CD4-positive, alpha-beta memory T cell (primary cell): ENCODE data around the gene OXSR1. TPM values are rescaled to one million over a fixed set of nuclear protein-coding genes. Genes with fewer than 3 reads are reported as not detected.

ENCODE experiments used
- CTCF ChIA-PET: fragments of 350-600 bp; sonication (Branson Sonifier 250); formaldehyde crosslinking; loops from one replicate; lab custom pipeline; 2021; ENCODE audit warnings: inconsistent platforms; ENCODE audit not compliant: partially characterized antibody; lab: Charles Lee
- POLR2A ChIA-PET: fragments of 350-600 bp; sonication (Branson Sonifier 250); formaldehyde crosslinking; loops from one replicate; lab custom pipeline; 2021; ENCODE audit not compliant: partially characterized antibody; lab: Charles Lee
- DNase-seq, 5 donors: peaks; one replicate each; pipeline versions ENCODE4 v3.0.0 to v3.0.0-alpha.2; 2020 to 2022; ENCODE audit warnings: mixed read lengths in 1 of 5
- H3K27ac ChIP-seq: one replicate; pipeline ENCODE4 v1.7.0; 2013; ENCODE audit warnings: low read depth, low read length
- H3K27me3 ChIP-seq: 2 replicates; pipeline ENCODE4 v1.7.0; 2013; ENCODE audit warnings: mild to moderate bottlenecking, low read length, moderate library complexity; ENCODE audit not compliant: insufficient read depth
- H3K36me3 ChIP-seq: 2 replicates; pipeline ENCODE4 v1.7.0; 2013; ENCODE audit warnings: mild to moderate bottlenecking, low read length, moderate library complexity; ENCODE audit not compliant: insufficient read depth
- H3K4me1 ChIP-seq: 2 replicates; pipeline ENCODE4 v1.7.0; 2013; ENCODE audit warnings: mild to moderate bottlenecking, low read length, moderate library complexity; ENCODE audit not compliant: insufficient read depth
- H3K4me3 ChIP-seq, 2 donors: one replicate each; pipeline ENCODE4 v1.7.0; 2013; ENCODE audit warnings: low read length in 2 of 2, mild to moderate bottlenecking in 1 of 2
- H3K9me3 ChIP-seq, 2 donors: one replicate each; pipeline ENCODE4 v1.7.0; 2013; ENCODE audit warnings: low read length in 2 of 2, control low read depth in 1 of 2; ENCODE audit not compliant: control insufficient read depth in 1 of 2
- H3K27ac Mint-ChIP-seq, 7 donors: one replicate each; pipeline ENCODE4 v1.8.0; 2020 to 2021; ENCODE audit warnings: mixed read lengths in 7 of 7, mild to moderate bottlenecking in 6 of 7, inconsistent platforms in 3 of 7, moderate library complexity in 3 of 7
- H3K27me3 Mint-ChIP-seq, 2 donors: one replicate each; pipeline ENCODE4 v1.8.0; 2020 to 2021; ENCODE audit warnings: mixed read lengths in 2 of 2
- H3K36me3 Mint-ChIP-seq, 2 donors: one replicate each; pipeline ENCODE4 v1.8.0; 2020 to 2021; ENCODE audit warnings: mixed read lengths in 2 of 2, inconsistent platforms in 1 of 2, mild to moderate bottlenecking in 1 of 2
- H3K4me1 Mint-ChIP-seq, 4 donors: one replicate each; pipeline ENCODE4 v1.8.0; 2020 to 2021; ENCODE audit warnings: mixed read lengths in 4 of 4, mild to moderate bottlenecking in 1 of 4
- H3K4me3 Mint-ChIP-seq, 8 donors: one replicate each; pipeline ENCODE4 v1.8.0; 2020 to 2021; ENCODE audit warnings: mixed read lengths in 8 of 8, mild to moderate bottlenecking in 7 of 8, moderate library complexity in 6 of 8, inconsistent platforms in 3 of 8
- H3K9me3 Mint-ChIP-seq, 8 donors: one replicate each; pipeline ENCODE4 v1.8.0; 2020 to 2021; ENCODE audit warnings: mixed read lengths in 8 of 8, mild to moderate bottlenecking in 5 of 8, inconsistent platforms in 3 of 8, moderate library complexity in 1 of 8
- intact Hi-C: fragments of 100-400 bp; cut with micrococcal nuclease; formaldehyde crosslinking; loops from one replicate; pipeline ENCODE4 v1.15.1; 2023
- polyA plus RNA-seq, 2 donors: library from polyadenylated mRNA; unstranded; fragments of 300-500 nt; fragmentation: Illumina TruSeq; gene quantifications; one replicate each; pipeline ENCODE4 v1.2.3, GENCODE V29; 2021
- total RNA-seq, 2 experiments: library from RNA; stranded (reverse); gene quantifications; one replicate each; pipeline ENCODE4 v1.2.3, GENCODE V29; 2021

Gene OXSR1
- total and polyA plus RNA-seq, 4 experiments from 2014 or later: 13.3 to 43.9 (median 28.8) TPM

DNA sequence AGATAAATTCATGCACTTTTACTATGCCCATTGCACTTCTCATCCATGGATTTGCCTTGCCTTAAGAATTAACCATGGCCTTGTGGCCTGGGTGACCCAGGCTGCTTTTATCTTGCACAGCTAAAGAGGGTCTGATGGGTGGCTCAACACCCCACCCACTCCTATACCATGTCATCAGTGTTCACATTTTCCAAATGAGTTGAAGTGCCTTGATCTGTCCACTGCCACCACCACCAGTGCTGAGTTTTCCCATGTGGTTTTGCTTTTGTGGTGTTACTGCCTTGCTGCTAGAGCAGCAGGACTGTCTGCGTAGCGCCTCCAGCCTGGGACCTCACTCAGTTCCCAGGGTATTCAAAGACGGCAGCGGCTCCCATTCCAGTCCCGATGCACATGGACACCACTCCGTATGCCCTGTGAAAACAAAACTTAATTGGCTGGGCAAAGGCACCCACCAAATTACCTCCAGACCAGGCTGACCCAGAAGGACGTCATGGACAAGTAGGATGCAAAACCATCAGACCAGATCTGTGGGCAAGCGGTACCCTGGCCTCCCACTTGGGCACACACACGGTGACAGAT is 42.5 kb upstream of the OXSR1 start:
- Histone ChIP-seq H3K36me3 (peaks cover 66% of the 10 kb centered on the region), H3K4me3 (no peak overlapping the region), H3K9me3 (no peaks in the 10 kb centered on the region), H3K27me3 (no peaks in the 10 kb centered on the region), H3K27ac (no peak overlapping the region), H3K4me1 (no peaks in the 10 kb centered on the region)
- intact Hi-C loops: no loop called here
- DNase-seq: no peak
- Mint-ChIP-seq H3K4me3 (no peak overlapping the region), H3K9me3 (no peaks in the 10 kb centered on the region), H3K36me3 (peaks cover 29 to 74% of the 10 kb centered on the region in 2 donors), H3K4me1 (peaks cover 4 to 12% (median 6%) of the 10 kb centered on the region in 4 donors), H3K27me3 (no peaks in the 10 kb centered on the region), H3K27ac (peak overlapping the region in 2 of 7 donors; percentile 25 to 57)
- CTCF ChIA-PET: no interaction called here
- POLR2A ChIA-PET: no interaction called here

DNA sequence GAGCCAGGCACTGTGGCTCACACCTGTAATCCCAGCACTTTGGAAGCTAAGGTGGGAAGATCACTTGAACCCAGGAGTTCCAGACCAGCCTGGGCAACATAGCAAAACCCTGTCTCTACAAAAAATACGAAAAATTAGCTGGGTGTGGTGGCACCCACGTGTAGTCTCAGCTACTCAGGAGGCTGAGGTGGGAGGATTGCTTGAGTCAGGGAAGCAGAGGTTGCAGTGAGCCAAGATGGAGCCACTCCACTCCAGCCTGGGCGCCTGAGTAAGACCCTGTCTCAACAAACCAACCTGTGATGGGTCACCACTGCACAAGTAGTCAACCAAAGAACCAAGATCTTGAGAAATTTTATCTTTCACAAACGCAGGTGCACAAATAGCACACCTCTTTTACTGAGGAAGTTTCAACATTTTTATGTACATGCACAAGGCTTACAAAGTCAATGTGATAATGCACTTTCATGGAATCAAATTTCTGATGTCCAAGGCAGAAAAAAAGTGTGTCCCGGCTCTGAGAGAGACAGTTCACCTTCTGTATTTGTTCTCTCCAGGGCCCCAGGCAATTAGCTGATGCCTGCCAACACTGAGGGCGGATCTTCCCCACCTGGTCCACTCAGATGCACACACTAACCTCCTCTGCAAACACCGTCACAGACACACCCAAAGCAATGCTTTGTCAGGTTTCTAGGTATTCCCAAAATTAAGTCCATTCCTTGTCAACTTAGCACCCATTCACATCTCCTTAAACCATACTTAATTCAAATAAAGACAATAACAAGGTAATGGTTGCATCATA is 40.8 kb upstream of the OXSR1 start:
- Mint-ChIP-seq H3K4me1 (peaks cover 0 to 9% (median under 1%) of the 10 kb centered on the region in 4 donors), H3K4me3 (no peak overlapping the region), H3K9me3 (no peaks in the 10 kb centered on the region), H3K36me3 (peaks cover 32 to 80% of the 10 kb centered on the region in 2 donors), H3K27me3 (no peaks in the 10 kb centered on the region), H3K27ac (peak overlapping the region in 2 of 7 donors; percentile 20 to 44)
- Histone ChIP-seq H3K36me3 (peaks cover 79% of the 10 kb centered on the region), H3K4me3 (no peak overlapping the region), H3K9me3 (no peaks in the 10 kb centered on the region), H3K27me3 (no peaks in the 10 kb centered on the region), H3K27ac (no peak overlapping the region), H3K4me1 (no peaks in the 10 kb centered on the region)
- intact Hi-C loops: no loop called here
- no peak for DNase-seq
- ChIA-PET CTCF (no interaction called here), POLR2A (interaction anchor here (0.5 kb wide), 1 partner anchor 112 kb away, joined by 4 read pairs; no protein-coding TSS in a partner anchor)

DNA sequence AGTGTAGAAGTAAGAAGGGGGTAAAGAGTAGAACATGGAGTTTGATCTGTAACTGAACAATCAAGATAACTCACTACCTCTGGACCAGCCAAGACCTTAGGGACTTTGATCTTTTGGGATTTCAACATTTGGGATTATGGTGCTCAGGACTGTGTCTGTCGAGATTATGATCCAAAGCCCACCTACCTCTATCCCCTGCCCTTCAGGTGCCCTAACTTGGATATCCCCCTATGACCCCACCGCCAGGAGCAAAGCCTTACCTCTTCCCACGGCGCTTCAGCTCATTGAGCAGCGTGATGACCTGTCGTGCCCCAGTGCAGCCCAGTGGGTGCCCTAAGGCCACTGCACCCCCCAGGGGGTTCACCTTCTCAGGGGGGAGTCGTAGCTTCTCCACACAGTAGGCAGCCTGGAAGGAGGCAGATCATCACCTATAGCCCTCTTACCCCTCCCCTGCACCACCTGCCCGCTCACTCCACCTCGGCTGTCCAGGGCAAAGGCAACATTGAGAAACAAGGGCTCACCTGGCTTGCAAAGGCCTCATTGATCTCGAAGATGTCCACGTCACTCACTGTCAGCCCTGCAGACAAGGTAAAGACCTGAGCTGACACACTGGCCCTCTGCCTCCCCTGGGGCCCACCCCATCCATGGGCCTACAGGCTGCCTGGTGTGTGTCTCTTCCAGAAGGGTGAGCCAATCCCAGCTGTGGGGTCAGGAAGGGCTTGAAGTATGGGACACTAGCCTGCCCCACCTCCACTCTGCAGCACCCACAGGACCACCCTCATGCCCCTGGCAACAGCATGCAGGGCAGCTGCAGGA is 39.8 kb upstream of the OXSR1 start:
- POLR2A ChIA-PET: interaction anchor here (0.5 kb wide), 1 partner anchor 111 kb away, joined by 4 read pairs; no protein-coding TSS in a partner anchor
- Mint-ChIP-seq H3K4me1 (peaks cover 4 to 9% (median 4%) of the 10 kb centered on the region in 4 donors), H3K4me3 (no peak overlapping the region), H3K27me3 (no peaks in the 10 kb centered on the region), H3K27ac (peak overlapping the region in 1 of 7 donors; percentile 62), H3K9me3 (no peaks in the 10 kb centered on the region), H3K36me3 (peaks cover 39 to 81% of the 10 kb centered on the region in 2 donors)
- no peak for DNase-seq
- Histone ChIP-seq H3K9me3 (no peaks in the 10 kb centered on the region), H3K4me3 (no peak overlapping the region), H3K36me3 (peaks cover 85% of the 10 kb centered on the region), H3K27ac (no peak overlapping the region), H3K27me3 (no peaks in the 10 kb centered on the region), H3K4me1 (no peaks in the 10 kb centered on the region)
- intact Hi-C loops: no loop called here
- CTCF ChIA-PET: no interaction called here

DNA sequence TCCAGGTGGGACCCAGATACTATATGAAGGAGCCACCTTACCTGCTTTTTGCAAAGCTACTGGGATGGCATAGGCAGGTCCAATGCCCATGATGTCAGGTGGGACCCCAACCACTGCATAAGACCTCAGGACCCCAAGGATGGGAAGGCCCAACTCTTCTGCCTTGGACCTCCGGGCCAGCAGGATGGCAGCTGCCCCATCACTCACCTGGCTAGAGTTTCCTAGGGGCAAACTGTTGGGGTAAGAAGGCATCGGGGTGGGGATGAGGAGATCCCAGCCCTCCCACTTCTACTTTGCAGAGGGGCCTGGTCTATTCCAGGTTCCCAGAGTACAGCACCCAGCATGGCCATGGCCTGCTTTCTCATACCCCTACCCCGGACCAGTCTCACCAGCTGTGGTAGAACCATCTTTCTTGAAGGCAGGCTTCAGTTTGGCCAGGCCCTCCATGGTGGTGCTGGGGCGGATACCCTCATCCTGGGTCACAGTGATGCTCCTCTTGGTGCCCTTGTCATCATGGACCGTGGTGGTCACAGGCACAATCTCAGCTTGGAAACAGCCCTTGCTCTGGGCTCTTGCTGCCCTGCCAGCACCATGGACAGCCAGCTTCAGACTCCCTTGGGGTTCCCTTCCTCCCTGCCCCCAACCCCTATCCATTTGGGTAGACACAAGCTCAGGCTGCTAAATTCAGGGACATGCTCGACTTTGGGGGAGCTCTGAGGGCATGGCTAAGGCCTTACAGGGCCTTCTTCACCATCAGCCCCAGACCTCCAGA is 39.0 kb upstream of the OXSR1 start:
- CTCF ChIA-PET: interaction anchor here (0.7 to 1.4 kb wide), 2 partner anchors 8 to 152 kb away, joined by 3 read pairs; no protein-coding TSS in a partner anchor
- H3K9me3 Mint-ChIP-seq: no peaks in the 10 kb centered on the region
- Histone ChIP-seq H3K4me3 (no peak overlapping the region), H3K27ac (no peak overlapping the region), H3K27me3 (no peaks in the 10 kb centered on the region), H3K4me1 (no peaks in the 10 kb centered on the region), H3K36me3 (peaks cover 88% of the 10 kb centered on the region), H3K9me3 (no peaks in the 10 kb centered on the region)
- peak overlapping the region in 3 of 7 donors; percentile 30 to 47 (median 37) for H3K27ac Mint-ChIP-seq
- POLR2A ChIA-PET: no interaction called here
- H3K27me3 Mint-ChIP-seq: no peaks in the 10 kb centered on the region
- intact Hi-C loops: no loop called here
- DNase-seq: no peak
- no peak overlapping the region for H3K4me3 Mint-ChIP-seq
- H3K4me1 Mint-ChIP-seq: peaks cover 5 to 7% (median 5%) of the 10 kb centered on the region in 4 donors
- peaks cover 42 to 80% of the 10 kb centered on the region in 2 donors for H3K36me3 Mint-ChIP-seq

DNA sequence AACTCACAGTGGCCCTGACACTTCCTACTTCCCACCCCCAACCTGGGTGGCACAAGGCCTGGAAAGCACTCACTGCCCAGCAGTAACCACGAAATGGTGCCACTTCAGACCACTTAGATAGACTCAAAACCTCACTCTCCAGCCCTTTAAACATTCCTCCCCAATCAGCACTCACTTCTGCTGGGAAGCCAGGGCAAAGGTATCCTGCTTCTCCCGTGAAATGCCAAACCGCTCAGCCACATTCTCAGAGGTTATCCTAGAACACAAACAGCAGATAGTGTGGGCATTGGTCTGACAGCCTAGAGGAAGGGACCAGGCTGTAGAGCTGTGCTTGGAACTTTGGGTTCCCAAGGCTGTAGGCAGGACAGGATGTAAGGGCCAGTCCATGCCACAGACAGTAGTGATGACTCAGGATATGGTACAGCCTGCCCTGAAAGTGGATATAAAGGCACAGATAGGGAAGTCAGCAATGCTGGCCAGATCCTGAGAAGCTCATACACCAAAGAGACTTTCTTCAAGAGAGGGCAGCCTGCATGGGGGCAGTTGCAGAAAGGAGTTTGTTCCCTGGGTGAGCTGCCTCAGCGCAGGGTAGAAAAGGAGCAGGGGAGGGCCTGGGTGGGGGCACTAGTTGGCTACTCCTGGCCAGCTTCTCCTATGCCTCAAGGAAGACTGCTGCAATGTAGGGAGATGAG is 37.6 kb upstream of the OXSR1 start:
- no peaks in the 10 kb centered on the region for H3K27me3 Mint-ChIP-seq
- POLR2A ChIA-PET: interaction anchor here (1.0 to 1.2 kb wide), 2 partner anchors 8 to 9 kb away, joined by 3 read pairs; no protein-coding TSS in a partner anchor
- CTCF ChIA-PET: interaction anchor here (0.9 to 1.4 kb wide), 4 partner anchors 9 to 153 kb away, joined by 3 to 4 read pairs (median 3); partner anchors contain the start of gene ACAA1
- H3K9me3 Mint-ChIP-seq: no peaks in the 10 kb centered on the region
- Histone ChIP-seq H3K4me1 (peaks cover 10% of the 10 kb centered on the region), H3K4me3 (no peak overlapping the region), H3K9me3 (no peaks in the 10 kb centered on the region), H3K27ac (no peak overlapping the region), H3K27me3 (no peaks in the 10 kb centered on the region), H3K36me3 (peaks cover 82% of the 10 kb centered on the region)
- H3K36me3 Mint-ChIP-seq: peaks cover 45 to 81% of the 10 kb centered on the region in 2 donors
- no peak overlapping the region for H3K4me3 Mint-ChIP-seq
- no peak for DNase-seq
- peaks cover 5 to 20% (median 8%) of the 10 kb centered on the region in 4 donors for H3K4me1 Mint-ChIP-seq
- peak overlapping the region in 4 of 7 donors; percentile 18 to 64 (median 52) for H3K27ac Mint-ChIP-seq
- intact Hi-C loops: no loop called here

DNA sequence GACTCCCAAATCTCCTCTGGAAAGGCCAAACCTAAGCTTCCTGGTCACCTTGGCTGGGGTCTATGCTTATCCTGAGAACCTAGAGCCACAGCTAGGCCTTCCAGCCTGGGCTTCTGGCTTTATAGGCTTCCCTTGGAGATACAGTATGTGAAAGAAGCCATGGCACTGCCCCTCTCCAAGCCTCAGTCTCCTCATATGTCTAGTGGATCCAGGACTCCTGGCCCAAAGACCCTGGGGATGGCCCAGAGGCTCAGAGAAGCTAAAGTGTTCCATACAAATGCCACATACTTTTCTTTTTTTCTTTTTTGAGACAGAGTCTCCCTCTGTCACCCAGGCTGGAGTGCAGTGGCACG is 37.1 kb upstream of the OXSR1 start:
- no peak overlapping the region for H3K27ac ChIP-seq
- CTCF ChIA-PET: interaction anchor here (0.9 to 1.4 kb wide), 3 partner anchors 9 to 13 kb away, joined by 3 to 4 read pairs (median 3); partner anchors contain the start of gene ACAA1
- DNase-seq: no peak

More for the DNA sequence above, 37.1 kb upstream of the OXSR1 start:
- Mint-ChIP-seq H3K27ac (peak overlapping the region in 1 of 7 donors; percentile 64), H3K4me3 (no peak overlapping the region), H3K4me1 (peaks cover 8 to 25% (median 11%) of the 10 kb centered on the region in 4 donors), H3K36me3 (peaks cover 40 to 81% of the 10 kb centered on the region in 2 donors), H3K9me3 (no peaks in the 10 kb centered on the region), H3K27me3 (no peaks in the 10 kb centered on the region)
- Histone ChIP-seq H3K36me3 (peaks cover 82% of the 10 kb centered on the region), H3K4me3 (no peak overlapping the region), H3K9me3 (no peaks in the 10 kb centered on the region), H3K27me3 (no peaks in the 10 kb centered on the region), H3K4me1 (peaks cover 16% of the 10 kb centered on the region)
- POLR2A ChIA-PET: interaction anchor here (0.7 to 1.3 kb wide), 4 partner anchors 8 to 38 kb away, joined by 3 to 4 read pairs (median 4); partner anchors contain the start of gene ACAA1
- intact Hi-C loops: no loop called here
